ENCODE measurements around the gene BARX1.

The BARX1 gene

DNA sequence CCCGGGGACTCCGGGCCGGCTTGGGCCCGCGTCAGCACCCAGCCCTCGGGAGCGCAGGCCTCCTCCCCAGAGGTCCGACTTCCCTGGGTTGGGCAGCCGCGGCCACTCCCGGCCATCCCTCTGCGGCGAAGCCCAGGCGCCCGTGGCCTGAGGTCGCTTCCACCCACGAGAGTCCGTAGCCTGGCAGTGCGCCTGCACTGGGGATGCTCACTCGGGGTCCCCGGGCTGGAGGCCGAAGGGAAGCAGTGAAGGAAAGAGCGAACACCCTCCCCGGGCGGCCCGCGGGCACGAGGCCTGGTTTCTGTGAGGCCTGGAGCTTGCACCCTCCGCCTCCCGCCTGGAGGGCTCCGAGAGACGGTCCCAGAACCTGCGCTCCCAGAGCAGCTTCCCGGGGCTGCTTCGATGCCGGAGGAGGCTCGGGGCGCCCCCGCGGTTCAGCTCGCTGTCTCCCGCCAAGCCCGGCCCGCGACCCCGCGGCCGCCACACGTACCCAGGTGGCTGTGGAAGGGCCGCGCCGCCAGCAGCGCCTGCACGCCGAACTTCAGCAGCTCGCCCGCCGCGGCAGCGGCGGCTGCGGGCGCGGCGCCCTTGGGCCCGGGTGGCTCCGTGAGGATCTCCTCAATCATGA, 607 bp downstream of the BARX1 start:
- no peaks in the 10 kb centered on the region for H3K36me3 ChIP-seq
- H3K9me3 ChIP-seq (ENCODE audit: severe bottlenecking) = peaks cover 11% of the 10 kb centered on the region
- TF ChIP-seq, protein P1, sequence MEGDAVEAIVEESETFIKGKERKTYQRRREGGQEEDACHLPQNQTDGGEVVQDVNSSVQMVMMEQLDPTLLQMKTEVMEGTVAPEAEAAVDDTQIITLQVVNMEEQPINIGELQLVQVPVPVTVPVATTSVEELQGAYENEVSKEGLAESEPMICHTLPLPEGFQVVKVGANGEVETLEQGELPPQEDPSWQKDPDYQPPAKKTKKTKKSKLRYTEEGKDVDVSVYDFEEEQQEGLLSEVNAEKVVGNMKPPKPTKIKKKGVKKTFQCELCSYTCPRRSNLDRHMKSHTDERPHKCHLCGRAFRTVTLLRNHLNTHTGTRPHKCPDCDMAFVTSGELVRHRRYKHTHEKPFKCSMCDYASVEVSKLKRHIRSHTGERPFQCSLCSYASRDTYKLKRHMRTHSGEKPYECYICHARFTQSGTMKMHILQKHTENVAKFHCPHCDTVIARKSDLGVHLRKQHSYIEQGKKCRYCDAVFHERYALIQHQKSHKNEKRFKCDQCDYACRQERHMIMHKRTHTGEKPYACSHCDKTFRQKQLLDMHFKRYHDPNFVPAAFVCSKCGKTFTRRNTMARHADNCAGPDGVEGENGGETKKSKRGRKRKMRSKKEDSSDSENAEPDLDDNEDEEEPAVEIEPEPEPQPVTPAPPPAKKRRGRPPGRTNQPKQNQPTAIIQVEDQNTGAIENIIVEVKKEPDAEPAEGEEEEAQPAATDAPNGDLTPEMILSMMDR (IDR thresholded peaks at IDR 0.05; ENCODE audit: low read depth, low read length) = no peak
- peaks cover 82% of the 10 kb centered on the region for H3K27me3 ChIP-seq (ENCODE audit: insufficient read depth, low read depth, severe bottlenecking)
- no peak overlapping the region for H3K27ac ChIP-seq
- H3K4me3 ChIP-seq (ENCODE audit: low read depth, low read length) = no peak overlapping the region
- no peak for DNase-seq

DNA sequence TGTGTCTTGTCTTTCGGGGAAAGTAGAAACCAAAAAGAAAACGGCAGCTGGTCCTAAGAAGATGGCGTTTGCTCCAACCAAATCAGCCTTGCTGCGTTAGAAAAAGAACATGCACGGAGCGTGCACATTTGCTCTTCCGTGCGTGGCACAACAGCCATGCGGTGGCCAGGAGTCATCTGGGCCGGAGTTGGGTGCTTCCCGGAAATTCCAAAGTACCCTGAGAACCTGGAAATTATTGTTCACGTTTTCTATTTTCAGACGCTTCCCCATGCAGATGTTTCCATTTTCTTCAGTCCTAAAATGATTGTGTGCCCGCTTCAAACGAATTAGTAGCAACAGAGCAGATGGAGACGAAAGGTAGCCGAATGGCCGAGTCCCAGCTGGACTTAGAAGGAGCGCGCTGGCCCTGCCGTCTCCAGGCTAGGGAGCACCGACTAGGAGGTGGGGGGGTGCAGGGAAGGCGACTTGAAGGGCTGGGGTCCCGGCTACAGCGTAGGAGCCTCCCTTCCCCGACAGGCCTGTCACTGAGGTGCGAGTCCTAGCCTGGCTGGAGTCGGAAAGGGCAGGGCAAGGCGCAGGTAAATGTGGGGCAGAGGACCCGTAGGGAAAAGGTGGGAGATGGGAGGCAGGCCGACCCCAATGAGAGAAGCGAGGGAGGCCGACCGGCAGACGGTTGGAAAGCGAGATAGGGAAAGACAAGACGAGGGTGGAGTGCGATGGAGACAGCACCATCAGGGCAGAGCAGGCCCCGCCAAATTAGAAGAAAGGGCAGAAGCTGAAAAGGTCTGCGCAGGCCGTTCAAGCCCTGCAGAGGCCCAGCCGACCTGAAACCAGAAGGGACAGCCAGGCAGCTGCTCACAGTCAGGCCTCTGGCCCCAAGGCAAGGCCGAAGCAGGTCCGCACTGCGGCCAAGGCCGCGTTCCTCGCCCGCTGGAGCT, 1.4 kb downstream of the BARX1 start:
- no peak overlapping the region for H3K27ac ChIP-seq
- TF ChIP-seq, protein P1 (IDR thresholded peaks at IDR 0.05; ENCODE audit: low read depth, low read length) = no peak
- peaks cover 11% of the 10 kb centered on the region for H3K9me3 ChIP-seq (ENCODE audit: severe bottlenecking)
- H3K27me3 ChIP-seq (ENCODE audit: insufficient read depth, low read depth, severe bottlenecking) = peaks cover 82% of the 10 kb centered on the region
- no peak for DNase-seq
- H3K36me3 ChIP-seq = no peaks in the 10 kb centered on the region
- H3K4me3 ChIP-seq (ENCODE audit: low read depth, low read length) = no peak overlapping the region

DNA sequence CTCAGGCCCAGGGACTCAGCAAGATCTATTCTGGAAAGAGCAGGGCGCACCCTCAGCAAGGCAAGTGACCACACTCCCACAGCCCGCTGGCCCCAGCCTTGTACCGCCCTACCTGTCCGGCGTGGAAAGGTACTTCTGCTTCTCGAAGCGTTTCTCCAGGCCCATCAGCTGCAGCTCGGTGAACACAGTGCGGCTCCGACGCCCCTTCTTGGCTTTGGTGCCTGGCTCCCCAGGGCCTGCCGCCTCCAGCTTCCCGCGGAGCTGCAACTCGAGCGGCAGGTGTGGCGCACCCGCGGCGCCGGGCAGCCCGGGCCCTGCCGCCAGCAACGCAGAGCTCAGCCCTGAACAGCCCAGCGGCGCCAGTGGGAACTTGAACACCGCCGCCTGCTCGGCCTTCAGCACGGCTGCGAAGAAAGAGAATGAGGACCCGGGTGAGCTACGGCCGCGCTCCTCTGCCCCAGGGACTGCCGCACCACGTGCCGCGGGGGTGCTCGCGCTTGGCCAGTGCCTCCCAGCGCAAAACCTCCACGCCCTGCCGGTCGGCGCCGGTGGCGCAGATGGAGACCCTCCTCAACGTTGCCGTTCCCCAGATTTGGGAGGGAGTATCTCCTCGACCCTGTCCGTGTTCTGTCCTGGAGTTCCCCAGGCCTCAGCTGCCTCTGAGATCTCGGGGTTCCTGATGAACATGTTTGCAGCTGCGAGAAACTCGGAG, 2.2 kb downstream of the BARX1 start:
- no peak overlapping the region for H3K4me3 ChIP-seq (ENCODE audit: low read depth, low read length)
- no peak overlapping the region for H3K27ac ChIP-seq
- H3K27me3 ChIP-seq (ENCODE audit: insufficient read depth, low read depth, severe bottlenecking) = peaks cover 84% of the 10 kb centered on the region
- TF ChIP-seq, protein P1 (IDR thresholded peaks at IDR 0.05; ENCODE audit: low read depth, low read length) = no peak
- no peak for DNase-seq
- H3K36me3 ChIP-seq = no peaks in the 10 kb centered on the region
- H3K9me3 ChIP-seq (ENCODE audit: severe bottlenecking) = peaks cover 11% of the 10 kb centered on the region

DNA sequence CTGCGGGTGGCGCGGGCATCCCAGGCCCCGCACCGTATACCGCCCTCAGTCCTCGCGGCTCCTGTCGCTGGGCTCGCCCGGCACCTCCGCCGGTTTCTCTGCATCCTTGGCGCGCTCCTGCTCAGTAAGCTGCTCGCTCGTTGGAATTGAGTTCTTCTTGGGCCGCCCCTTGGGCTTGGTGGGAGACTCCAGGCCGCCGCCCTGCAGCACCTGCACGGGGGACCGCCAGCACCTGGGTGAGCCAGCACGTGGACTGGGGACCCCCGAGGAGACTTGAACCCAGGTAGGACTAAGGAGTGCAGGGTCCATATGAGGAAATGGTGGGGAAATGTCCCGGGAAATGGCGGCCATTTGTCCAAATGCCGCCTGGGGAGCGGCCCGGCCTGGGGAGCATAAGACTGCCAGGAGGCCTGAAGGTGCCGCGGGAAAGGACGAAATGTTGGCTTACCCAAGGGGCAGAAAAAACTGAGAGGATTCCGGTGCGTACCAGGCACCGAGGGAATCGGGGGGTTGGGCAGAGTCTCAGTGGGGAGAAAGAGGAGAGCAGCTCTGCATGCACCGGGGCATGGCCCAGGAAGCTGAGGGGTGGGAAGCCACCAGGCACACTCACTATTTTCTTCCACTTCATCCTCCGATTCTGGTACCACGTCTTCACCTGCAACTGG, 2.9 kb downstream of the BARX1 start:
- Histone ChIP-seq H3K9me3 (ENCODE audit: severe bottlenecking) (peaks cover 11% of the 10 kb centered on the region), H3K36me3 (no peaks in the 10 kb centered on the region), H3K4me3 (ENCODE audit: low read depth, low read length) (no peak overlapping the region; the same call in 1 of the 2 replicates), H3K27me3 (ENCODE audit: insufficient read depth, low read depth, severe bottlenecking) (peaks cover 86% of the 10 kb centered on the region), H3K27ac (no peak overlapping the region)
- TF ChIP-seq, protein P1 (IDR thresholded peaks at IDR 0.05; ENCODE audit: low read depth, low read length) = no peak
- DNase-seq = no peak

DNA sequence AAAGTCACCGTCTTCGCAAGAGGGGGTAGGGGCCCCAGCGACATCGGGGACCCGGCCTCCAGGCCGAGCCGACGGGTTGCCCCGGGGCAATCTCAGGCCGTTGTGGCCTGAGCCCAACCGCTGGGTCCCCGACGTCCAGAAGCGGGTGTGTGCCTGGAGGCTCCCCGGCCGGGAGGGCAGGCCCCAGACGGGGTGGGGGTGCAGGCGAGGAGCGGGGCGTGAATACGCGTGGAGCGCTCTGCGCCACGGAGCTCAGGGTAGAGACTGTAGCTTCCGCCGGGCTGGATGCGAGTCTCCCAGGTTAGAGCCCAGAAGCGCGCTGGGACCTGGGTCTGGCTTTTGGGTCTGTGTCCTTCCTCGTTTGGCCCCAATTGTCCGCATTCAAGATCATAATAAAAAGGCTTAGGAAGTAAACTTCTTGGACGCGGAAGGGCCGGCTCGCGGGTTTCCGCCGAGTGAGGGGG, 3.5 kb downstream of the BARX1 start:
- DNase-seq = no peak
- H3K27me3 ChIP-seq (ENCODE audit: insufficient read depth, low read depth, severe bottlenecking) = peaks cover 88% of the 10 kb centered on the region
- no peaks in the 10 kb centered on the region for H3K36me3 ChIP-seq
- no peak overlapping the region for H3K27ac ChIP-seq
- TF ChIP-seq, protein P1 (IDR thresholded peaks at IDR 0.05; ENCODE audit: low read depth, low read length) = no peak
- H3K4me3 ChIP-seq (ENCODE audit: low read depth, low read length) = peak overlapping the region; percentile 28
- H3K9me3 ChIP-seq (ENCODE audit: severe bottlenecking) = peaks cover 11% of the 10 kb centered on the region

All from WERI-Rb-1 (cell line).